Measurements from ENCODE around the gene RAP2B.
"Not testable (repeated sequence)": the region's sequence is repeated elsewhere in the genome, so short reads cannot be mapped to it uniquely, and the experiment has no call there.

The RAP2B gene

GRCh38 chr3:153161714-153162512, at the start of gene RAP2B:
RAP2B (plus strand) TSS chr3:153162226; CDS start chr3:153162694, 468 bp downstream.
- H3K4me3 Mint-ChIP-seq, result peak within 1 kb of the TSS; percentile 99 to 100
- peak; percentile 56 to 64 for ATAC-seq (replicated peaks)
- no peaks in the 10 kb centered on the region for H3K27me3 Mint-ChIP-seq

GRCh38 chr3:153113541-153113940, 48.5 kb upstream of the RAP2B start:
- Mint-ChIP-seq H3K36me3 (no peaks in the 10 kb centered on the region), H3K9me3 (no peaks in the 10 kb centered on the region), H3K4me3 (no peak overlapping the region), H3K27me3 (no peaks in the 10 kb centered on the region), H3K27ac (no peak overlapping the region), H3K4me1 (no peaks in the 10 kb centered on the region)
- ATAC-seq (replicated peaks) (no peak), DNase-seq (no peak)

More at GRCh38 chr3:153161714-153162512, at the start of gene RAP2B:
- Mint-ChIP-seq H3K36me3 (peaks cover 24 to 32% of the 10 kb centered on the region in 2 donors), H3K9me3 (no peaks in the 10 kb centered on the region), H3K27ac (peak within 1 kb of the TSS; percentile 97), H3K4me1 (peaks cover 21 to 49% of the 10 kb centered on the region in 2 donors)
- DNase-seq, result peak; percentile 87

DNA sequence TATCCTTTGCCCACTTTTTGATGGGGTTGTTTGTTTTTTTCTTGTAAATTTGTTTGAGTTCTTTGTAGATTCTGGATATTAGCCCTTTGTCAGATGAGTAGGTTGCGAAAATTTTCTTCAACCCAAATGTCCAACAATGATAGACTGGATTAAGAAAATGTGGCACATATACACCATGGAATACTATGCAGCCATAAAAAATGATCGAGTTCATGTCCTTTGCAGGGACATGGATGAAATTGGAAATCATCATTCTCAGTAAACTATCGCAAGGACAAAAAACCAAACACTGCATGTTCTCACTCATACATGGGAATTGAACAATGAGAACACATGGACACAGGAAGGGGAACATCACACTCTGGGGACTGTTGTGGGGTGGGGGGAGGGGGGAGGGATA, 47.8 kb upstream of the RAP2B start:
- not testable (repeated sequence) for H3K36me3 Mint-ChIP-seq; H3K4me3 Mint-ChIP-seq; ATAC-seq (replicated peaks); DNase-seq; H3K4me1 Mint-ChIP-seq; H3K27ac Mint-ChIP-seq; H3K9me3 Mint-ChIP-seq; H3K27me3 Mint-ChIP-seq

GRCh38 chr3:153115326-153115725, 46.7 kb upstream of the RAP2B start:
- Mint-ChIP-seq H3K27ac (no peak overlapping the region), H3K9me3 (no peaks in the 10 kb centered on the region), H3K36me3 (no peaks in the 10 kb centered on the region)

DNA sequence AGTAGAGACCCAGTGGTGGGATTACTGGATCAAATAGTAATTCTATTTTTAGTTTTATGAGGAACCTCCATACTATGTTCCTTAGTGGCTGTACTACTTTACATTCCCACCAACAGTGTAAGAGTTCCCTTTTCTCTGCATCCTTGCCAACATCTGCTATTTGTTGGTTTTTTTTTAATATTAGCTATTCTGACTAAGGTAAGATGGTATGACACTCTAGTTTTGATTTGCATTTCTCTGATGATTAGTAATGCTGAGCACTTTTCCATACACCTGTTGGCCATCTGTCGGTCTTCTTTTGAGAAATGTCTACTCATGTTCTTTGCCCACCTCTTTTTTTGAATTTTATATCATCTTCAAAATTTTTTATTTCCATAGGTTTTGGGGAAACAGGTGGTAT, 34.2 kb upstream of the RAP2B start:
- Mint-ChIP-seq H3K4me1 (peaks cover 3 to 14% of the 10 kb centered on the region in 2 donors), H3K9me3 (peaks cover 2 to 11% of the 10 kb centered on the region in 2 donors), H3K27ac (no peak overlapping the region), H3K36me3 (no peaks in the 10 kb centered on the region), H3K27me3 (peaks cover 0 to 13% of the 10 kb centered on the region in 2 donors), H3K4me3 (no peak overlapping the region)
- ATAC-seq (replicated peaks), result no peak
- no peak for DNase-seq

More at GRCh38 chr3:153115326-153115725, 46.7 kb upstream of the RAP2B start:
- DNase-seq (no peak), ATAC-seq (replicated peaks) (no peak)
- H3K4me3 Mint-ChIP-seq, result no peak overlapping the region
- H3K4me1 Mint-ChIP-seq, result no peaks in the 10 kb centered on the region
- no peaks in the 10 kb centered on the region for H3K27me3 Mint-ChIP-seq

DNA sequence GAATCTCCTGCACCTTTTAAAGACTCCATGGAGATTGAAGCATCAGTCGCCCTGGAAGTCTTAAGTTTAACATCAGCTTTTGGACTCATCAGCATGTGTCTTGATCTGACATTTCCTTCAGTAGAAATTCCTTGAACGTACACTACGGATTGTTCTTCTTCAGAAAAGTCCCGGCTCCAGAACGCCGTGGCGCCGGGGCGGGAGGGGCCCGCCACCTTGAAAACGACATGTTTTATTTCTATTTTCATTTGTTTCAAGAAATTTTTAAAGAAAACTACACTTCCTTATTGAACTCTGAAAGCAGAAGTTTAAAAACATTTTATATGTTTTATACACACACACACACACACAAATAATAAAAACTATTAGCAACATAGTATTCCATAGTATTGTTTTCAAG, 32.6 kb upstream of the RAP2B start:
- Mint-ChIP-seq H3K9me3 (peaks cover 2 to 6% of the 10 kb centered on the region in 2 donors), H3K4me1 (peaks cover 3 to 14% of the 10 kb centered on the region in 2 donors), H3K27ac (no peak overlapping the region), H3K36me3 (no peaks in the 10 kb centered on the region), H3K27me3 (peaks cover 0 to 17% of the 10 kb centered on the region in 2 donors), H3K4me3 (no peak overlapping the region)
- ATAC-seq (replicated peaks) (no peak), DNase-seq (no peak)

- H3K27me3 Mint-ChIP-seq, result peaks cover 0 to 17% of the 10 kb centered on the region in 2 donors
- DNase-seq, result no peak
- H3K4me3 Mint-ChIP-seq, result no peak overlapping the region
- no peak for ATAC-seq (replicated peaks)
- no peaks in the 10 kb centered on the region for H3K36me3 Mint-ChIP-seq
- H3K9me3 Mint-ChIP-seq, result peaks cover 2 to 6% of the 10 kb centered on the region in 2 donors
- no peak overlapping the region for H3K27ac Mint-ChIP-seq
- peaks cover 3 to 14% of the 10 kb centered on the region in 2 donors for H3K4me1 Mint-ChIP-seq
Observed at GRCh38 chr3:153129866-153130265, 32.2 kb upstream of the RAP2B start.

- peak overlapping the region in 1 of 2 donors; percentile 17 for H3K4me3 Mint-ChIP-seq
Observed at GRCh38 chr3:153130312-153130977, 31.6 kb upstream of the RAP2B start.

GRCh38 chr3:153137626-153138025, 24.4 kb upstream of the RAP2B start:
- Mint-ChIP-seq H3K9me3 (no peaks in the 10 kb centered on the region), H3K27ac (no peak overlapping the region), H3K36me3 (no peaks in the 10 kb centered on the region), H3K4me1 (peaks cover 6 to 18% of the 10 kb centered on the region in 2 donors), H3K4me3 (no peak overlapping the region), H3K27me3 (peaks cover 0 to 3% of the 10 kb centered on the region in 2 donors)
- DNase-seq, result no peak
- ATAC-seq (replicated peaks), result peak; percentile 74 to 80

More at GRCh38 chr3:153130312-153130977, 31.6 kb upstream of the RAP2B start:
- H3K27me3 Mint-ChIP-seq, result peaks cover 0 to 17% of the 10 kb centered on the region in 2 donors
- no peak overlapping the region for H3K27ac Mint-ChIP-seq
- DNase-seq (no peak), ATAC-seq (replicated peaks) (peak; percentile 98)
- H3K36me3 Mint-ChIP-seq, result no peaks in the 10 kb centered on the region
- H3K4me1 Mint-ChIP-seq, result peaks cover 3 to 14% of the 10 kb centered on the region in 2 donors
- H3K9me3 Mint-ChIP-seq, result peaks cover 1 to 6% of the 10 kb centered on the region in 2 donors

GRCh38 chr3:153138276-153139210, 23.5 kb upstream of the RAP2B start:
- ATAC-seq (replicated peaks) (peak; percentile 49 to 63), DNase-seq (peak; percentile 13)
- peak overlapping the region; percentile 37 for H3K27ac Mint-ChIP-seq

GRCh38 chr3:153142961-153143360, 19.1 kb upstream of the RAP2B start:
- Mint-ChIP-seq H3K27me3 (no peaks in the 10 kb centered on the region), H3K4me1 (peaks cover 1 to 11% of the 10 kb centered on the region in 2 donors), H3K36me3 (no peaks in the 10 kb centered on the region), H3K9me3 (no peaks in the 10 kb centered on the region), H3K27ac (no peak overlapping the region), H3K4me3 (no peak overlapping the region)
- ATAC-seq (replicated peaks) (no peak), DNase-seq (no peak)

More at GRCh38 chr3:153138276-153139210, 23.5 kb upstream of the RAP2B start:
- peaks cover 6 to 18% of the 10 kb centered on the region in 2 donors for H3K4me1 Mint-ChIP-seq
- no peaks in the 10 kb centered on the region for H3K36me3 Mint-ChIP-seq
- H3K9me3 Mint-ChIP-seq, result no peaks in the 10 kb centered on the region
- H3K4me3 Mint-ChIP-seq, result no peak overlapping the region
- peaks cover 0 to 3% of the 10 kb centered on the region in 2 donors for H3K27me3 Mint-ChIP-seq

- Mint-ChIP-seq H3K4me3 (no peak overlapping the region), H3K4me1 (no peaks in the 10 kb centered on the region), H3K27me3 (no peaks in the 10 kb centered on the region), H3K36me3 (no peaks in the 10 kb centered on the region), H3K9me3 (peaks cover 4% of the 10 kb centered on the region in 2 donors), H3K27ac (no peak overlapping the region)
- DNase-seq, result no peak
- no peak for ATAC-seq (replicated peaks)
Observed at GRCh38 chr3:153144071-153144470, 18.0 kb upstream of the RAP2B start.

GRCh38 chr3:153144779-153145178, 17.2 kb upstream of the RAP2B start:
- ATAC-seq (replicated peaks) (no peak), DNase-seq (no peak)
- Mint-ChIP-seq H3K9me3 (peaks cover 5 to 10% of the 10 kb centered on the region in 2 donors), H3K36me3 (no peaks in the 10 kb centered on the region), H3K27ac (no peak overlapping the region), H3K27me3 (no peaks in the 10 kb centered on the region), H3K4me1 (no peaks in the 10 kb centered on the region), H3K4me3 (no peak overlapping the region)

DNA sequence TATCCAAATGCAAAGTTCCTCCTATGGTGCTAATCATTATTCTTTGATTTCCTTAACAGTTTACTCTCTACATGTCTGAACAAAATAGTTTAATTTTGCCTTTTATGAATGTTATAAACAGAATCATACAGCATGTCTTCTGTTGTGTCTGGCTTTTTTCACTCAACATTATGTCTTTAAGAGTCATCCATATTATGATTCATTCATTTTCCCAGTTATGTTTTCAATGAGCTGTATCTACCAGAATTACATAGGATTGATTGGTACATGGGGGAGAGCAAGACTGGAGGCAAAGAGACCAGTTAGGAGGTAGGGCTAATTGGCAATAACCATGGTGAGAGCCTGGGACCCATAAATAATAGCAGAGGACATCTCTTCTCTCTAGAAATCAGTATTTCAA, 16.6 kb upstream of the RAP2B start:
- Mint-ChIP-seq H3K4me1 (no peaks in the 10 kb centered on the region), H3K27me3 (no peaks in the 10 kb centered on the region), H3K36me3 (no peaks in the 10 kb centered on the region), H3K9me3 (peaks cover 5 to 11% of the 10 kb centered on the region in 2 donors), H3K27ac (no peak overlapping the region), H3K4me3 (no peak overlapping the region)
- DNase-seq (no peak), ATAC-seq (replicated peaks) (no peak)
